ENCODE data around the gene DNER. TPM values are rescaled to one million over a fixed set of nuclear protein-coding genes. Genes with fewer than 3 reads are reported as not detected.
A peak's percentile ranks its signal among the peaks of the same experiment; 100 is the strongest.

DNER gene
- total RNA-seq, 1 experiment from 2014 or later: not detected

GRCh38 chr2:229526951-229527350 is 187.4 kb downstream of the DNER start:
- Histone ChIP-seq H3K4me2 (ENCODE audit: low read depth, low read length, poor library complexity, severe bottlenecking) (no peak overlapping the region), H3K9me2 (replicated peaks; ENCODE audit: insufficient read depth, low read length) (no peaks in the 10 kb centered on the region), H3K4me3 (ENCODE audit: low read length) (no peak overlapping the region), H3K9ac (ENCODE audit: low read length) (no peak overlapping the region), H3K4me1 (ENCODE audit: low read length) (no peaks in the 10 kb centered on the region), H3K9me3 (ENCODE audit: low read length) (peaks cover 5% of the 10 kb centered on the region; the same call in 1 of the 2 replicates), H2AFZ (ENCODE audit: low read length) (no peak overlapping the region), H3K36me3 (ENCODE audit: insufficient read depth, low read length) (no peaks in the 10 kb centered on the region), H3K27ac (ENCODE audit: low read length) (no peak overlapping the region), H3K79me2 (ENCODE audit: low read length) (no peaks in the 10 kb centered on the region), H4K20me1 (ENCODE audit: insufficient read depth, low read depth, low read length) (no peaks in the 10 kb centered on the region), H3K27me3 (ENCODE audit: low read length) (no peaks in the 10 kb centered on the region; the same call in 1 of the 2 replicates)
- no peak for DNase-seq

GRCh38 chr2:229524799-229525198 is 189.6 kb downstream of the DNER start:
- no peaks in the 10 kb centered on the region for H3K27me3 ChIP-seq (ENCODE audit: low read length)
- no peak overlapping the region for H2AFZ ChIP-seq (ENCODE audit: low read length)
- H3K9me2 ChIP-seq (replicated peaks; ENCODE audit: insufficient read depth, low read length): no peaks in the 10 kb centered on the region
- H4K20me1 ChIP-seq (ENCODE audit: insufficient read depth, low read depth, low read length): no peaks in the 10 kb centered on the region
- no peaks in the 10 kb centered on the region for H3K9me3 ChIP-seq (ENCODE audit: low read length)
- no peak overlapping the region for H3K4me3 ChIP-seq (ENCODE audit: low read length)
- H3K4me2 ChIP-seq (ENCODE audit: low read depth, low read length, poor library complexity, severe bottlenecking): no peak overlapping the region
- no peak for DNase-seq
- no peaks in the 10 kb centered on the region for H3K79me2 ChIP-seq (ENCODE audit: low read length)
- no peak overlapping the region for H3K9ac ChIP-seq (ENCODE audit: low read length)
- H3K27ac ChIP-seq (ENCODE audit: low read length): no peak overlapping the region
- H3K4me1 ChIP-seq (ENCODE audit: low read length): peaks cover 4% of the 10 kb centered on the region
- H3K36me3 ChIP-seq (ENCODE audit: insufficient read depth, low read length): no peaks in the 10 kb centered on the region

- H3K4me1 ChIP-seq (ENCODE audit: low read length): peaks cover 12% of the 10 kb centered on the region
- no peaks in the 10 kb centered on the region for H3K9me2 ChIP-seq (replicated peaks; ENCODE audit: insufficient read depth, low read length)
- H3K9ac ChIP-seq (ENCODE audit: low read length): no peak overlapping the region
- H3K27me3 ChIP-seq (ENCODE audit: low read length): no peaks in the 10 kb centered on the region
- no peaks in the 10 kb centered on the region for H4K20me1 ChIP-seq (ENCODE audit: insufficient read depth, low read depth, low read length)
- no peaks in the 10 kb centered on the region for H3K9me3 ChIP-seq (ENCODE audit: low read length)
- H2AFZ ChIP-seq (ENCODE audit: low read length): no peak overlapping the region
- no peak overlapping the region for H3K4me3 ChIP-seq (ENCODE audit: low read length)
- DNase-seq: no peak
- H3K4me2 ChIP-seq (ENCODE audit: low read depth, low read length, poor library complexity, severe bottlenecking): no peak overlapping the region
- no peak overlapping the region for H3K27ac ChIP-seq (ENCODE audit: low read length)
- H3K36me3 ChIP-seq (ENCODE audit: insufficient read depth, low read length): no peaks in the 10 kb centered on the region
- no peaks in the 10 kb centered on the region for H3K79me2 ChIP-seq (ENCODE audit: low read length)
These were observed 190.7 kb downstream of the DNER start for GRCh38 chr2:229523663-229524062.

- no peaks in the 10 kb centered on the region for H3K36me3 ChIP-seq (ENCODE audit: insufficient read depth, low read length)
- no peaks in the 10 kb centered on the region for H3K27me3 ChIP-seq (ENCODE audit: low read length)
- H4K20me1 ChIP-seq (ENCODE audit: insufficient read depth, low read depth, low read length): no peaks in the 10 kb centered on the region
- no peak overlapping the region for H2AFZ ChIP-seq (ENCODE audit: low read length)
- no peaks in the 10 kb centered on the region for H3K9me3 ChIP-seq (ENCODE audit: low read length)
- no peaks in the 10 kb centered on the region for H3K79me2 ChIP-seq (ENCODE audit: low read length)
- no peaks in the 10 kb centered on the region for H3K9me2 ChIP-seq (replicated peaks; ENCODE audit: insufficient read depth, low read length)
- no peak overlapping the region for H3K27ac ChIP-seq (ENCODE audit: low read length)
- no peak for DNase-seq
- H3K4me2 ChIP-seq (ENCODE audit: low read depth, low read length, poor library complexity, severe bottlenecking): no peak overlapping the region
- no peak overlapping the region for H3K4me3 ChIP-seq (ENCODE audit: low read length)
- no peak overlapping the region for H3K9ac ChIP-seq (ENCODE audit: low read length)
- H3K4me1 ChIP-seq (ENCODE audit: low read length): peaks cover 12% of the 10 kb centered on the region
These were observed 192.8 kb downstream of the DNER start for GRCh38 chr2:229521576-229521975.

GRCh38 chr2:229520691-229521096 is 193.7 kb downstream of the DNER start:
- Histone ChIP-seq H3K4me2 (ENCODE audit: low read depth, low read length, poor library complexity, severe bottlenecking) (no peak overlapping the region), H3K9me3 (ENCODE audit: low read length) (no peaks in the 10 kb centered on the region), H3K9me2 (replicated peaks; ENCODE audit: insufficient read depth, low read length) (no peaks in the 10 kb centered on the region), H2AFZ (ENCODE audit: low read length) (no peak overlapping the region), H3K79me2 (ENCODE audit: low read length) (no peaks in the 10 kb centered on the region), H4K20me1 (ENCODE audit: insufficient read depth, low read depth, low read length) (no peaks in the 10 kb centered on the region), H3K36me3 (ENCODE audit: insufficient read depth, low read length) (no peaks in the 10 kb centered on the region), H3K4me1 (ENCODE audit: low read length) (peaks cover 12% of the 10 kb centered on the region), H3K9ac (ENCODE audit: low read length) (no peak overlapping the region), H3K4me3 (ENCODE audit: low read length) (no peak overlapping the region), H3K27me3 (ENCODE audit: low read length) (no peaks in the 10 kb centered on the region), H3K27ac (ENCODE audit: low read length) (no peak overlapping the region)
- DNase-seq: no peak

- H3K27ac ChIP-seq (ENCODE audit: low read length): peak overlapping the region; percentile 40; the same call in 1 of the 2 replicates
- no peaks in the 10 kb centered on the region for H4K20me1 ChIP-seq (ENCODE audit: insufficient read depth, low read depth, low read length)
- no peak overlapping the region for H3K4me3 ChIP-seq (ENCODE audit: low read length)
- H3K79me2 ChIP-seq (ENCODE audit: low read length): no peaks in the 10 kb centered on the region
- peaks cover 12% of the 10 kb centered on the region for H3K4me1 ChIP-seq (ENCODE audit: low read length)
- H3K9ac ChIP-seq (ENCODE audit: low read length): no peak overlapping the region
- H3K36me3 ChIP-seq (ENCODE audit: insufficient read depth, low read length): no peaks in the 10 kb centered on the region
- no peaks in the 10 kb centered on the region for H3K9me2 ChIP-seq (replicated peaks; ENCODE audit: insufficient read depth, low read length)
- peak; percentile 81 for DNase-seq
- H3K4me2 ChIP-seq (ENCODE audit: low read depth, low read length, poor library complexity, severe bottlenecking): peak overlapping the region; percentile 44
- H3K9me3 ChIP-seq (ENCODE audit: low read length): no peaks in the 10 kb centered on the region
- H2AFZ ChIP-seq (ENCODE audit: low read length): no peak overlapping the region
- H3K27me3 ChIP-seq (ENCODE audit: low read length): no peaks in the 10 kb centered on the region
These were observed 194.5 kb downstream of the DNER start for GRCh38 chr2:229519655-229520430.

GRCh38 chr2:229514273-229514895 is 200.0 kb downstream of the DNER start:
- DNase-seq: no peak
- no peak overlapping the region for H3K4me2 ChIP-seq (ENCODE audit: low read depth, low read length, poor library complexity, severe bottlenecking)
- no peaks in the 10 kb centered on the region for H3K9me3 ChIP-seq (ENCODE audit: low read length)
- H4K20me1 ChIP-seq (ENCODE audit: insufficient read depth, low read depth, low read length): no peaks in the 10 kb centered on the region
- peaks cover 4% of the 10 kb centered on the region for H3K4me1 ChIP-seq (ENCODE audit: low read length)
- H3K27me3 ChIP-seq (ENCODE audit: low read length): no peaks in the 10 kb centered on the region
- no peaks in the 10 kb centered on the region for H3K36me3 ChIP-seq (ENCODE audit: insufficient read depth, low read length)
- no peak overlapping the region for H3K4me3 ChIP-seq (ENCODE audit: low read length)
- H3K27ac ChIP-seq (ENCODE audit: low read length): no peak overlapping the region
- H3K9ac ChIP-seq (ENCODE audit: low read length): no peak overlapping the region
- no peak overlapping the region for H2AFZ ChIP-seq (ENCODE audit: low read length)
- no peaks in the 10 kb centered on the region for H3K9me2 ChIP-seq (replicated peaks; ENCODE audit: insufficient read depth, low read length)
- H3K79me2 ChIP-seq (ENCODE audit: low read length): no peaks in the 10 kb centered on the region

- Histone ChIP-seq H3K27me3 (ENCODE audit: low read length) (no peaks in the 10 kb centered on the region), H2AFZ (ENCODE audit: low read length) (no peak overlapping the region), H3K79me2 (ENCODE audit: low read length) (no peaks in the 10 kb centered on the region), H3K9ac (ENCODE audit: low read length) (no peak overlapping the region), H3K27ac (ENCODE audit: low read length) (no peak overlapping the region), H3K36me3 (ENCODE audit: insufficient read depth, low read length) (no peaks in the 10 kb centered on the region), H3K9me3 (ENCODE audit: low read length) (no peaks in the 10 kb centered on the region), H3K9me2 (replicated peaks; ENCODE audit: insufficient read depth, low read length) (no peaks in the 10 kb centered on the region), H3K4me3 (ENCODE audit: low read length) (no peak overlapping the region), H3K4me1 (ENCODE audit: low read length) (no peaks in the 10 kb centered on the region), H4K20me1 (ENCODE audit: insufficient read depth, low read depth, low read length) (no peaks in the 10 kb centered on the region), H3K4me2 (ENCODE audit: low read depth, low read length, poor library complexity, severe bottlenecking) (no peak overlapping the region)
- DNase-seq: no peak
These were observed 202.8 kb downstream of the DNER start for GRCh38 chr2:229511524-229511923.

All from Karpas-422 (cell line).